NCI-H2107 (cell line): Measurements from ENCODE around the gene SS18.
"Not testable (repeated sequence)": the region's sequence is repeated elsewhere in the genome, so short reads cannot be mapped to it uniquely, and the experiment has no call there.

ENCODE experiments used
- DNase-seq: peaks from one replicate; lab custom pipeline; 2025; lab: John Stamatoyannopoulos, UW

SS18 gene

GRCh38 chr18:26090130-26091046, at the start of gene SS18:
Gene SS18 (minus strand): TSS chr18:26090613. CDS start chr18:26090569, 44 bp downstream.
- DNase-seq: peak; percentile 21

DNA sequence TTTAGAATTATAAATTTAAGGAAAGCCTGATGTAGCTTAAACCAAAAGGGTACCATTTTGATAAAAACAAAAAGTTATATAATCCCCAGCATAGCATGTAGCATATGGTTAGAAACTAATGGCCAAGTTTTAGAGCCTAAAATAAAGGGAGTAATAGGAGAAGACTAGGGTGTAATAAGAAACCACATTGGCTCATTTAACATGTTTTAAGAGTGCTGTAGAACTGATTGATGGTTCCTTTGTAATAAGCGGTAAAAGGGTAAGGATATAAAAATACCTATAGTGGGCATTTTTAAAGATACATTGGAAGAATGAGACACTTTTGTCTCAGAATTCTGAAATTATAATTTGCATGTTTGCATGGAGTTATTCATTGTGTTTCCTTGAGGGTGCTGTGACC, 45.1 kb upstream of the SS18 start:
- DNase-seq: no peak

DNA sequence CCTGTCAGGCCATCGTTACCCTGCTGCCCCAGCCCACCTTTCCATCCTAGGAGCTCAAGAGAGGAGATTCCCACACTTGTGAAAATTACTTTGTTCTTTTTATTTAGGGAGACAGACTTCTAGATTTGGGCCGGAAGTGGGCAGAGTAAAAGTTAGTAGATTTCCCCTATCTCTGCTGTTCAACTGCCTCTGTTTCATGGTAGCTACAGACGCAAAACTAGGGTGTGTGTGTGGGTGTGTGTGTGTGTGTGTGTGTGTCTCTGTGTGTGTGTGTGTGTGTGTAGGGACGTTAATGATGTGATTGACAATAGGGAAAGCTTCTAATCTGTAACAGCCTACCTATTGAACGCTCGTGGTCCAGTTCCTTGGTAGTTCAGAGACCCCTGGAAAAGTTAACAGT, 43.7 kb upstream of the SS18 start:
- no peak for DNase-seq

GRCh38 chr18:26133652-26134051, 43.2 kb upstream of the SS18 start, which contains the start of gene PSMA8:
Gene PSMA8 (plus strand): TSS chr18:26133869. CDS start chr18:26133966, 97 bp downstream.
- no peak for DNase-seq

GRCh38 chr18:26128192-26128591, 37.8 kb upstream of the SS18 start:
- not testable (repeated sequence) for DNase-seq

- DNase-seq: no peak
Measured at GRCh38 chr18:26127786-26128185, 37.4 kb upstream of the SS18 start.

- DNase-seq: not testable (repeated sequence)
Measured at GRCh38 chr18:26121994-26122393, 31.6 kb upstream of the SS18 start.

DNA sequence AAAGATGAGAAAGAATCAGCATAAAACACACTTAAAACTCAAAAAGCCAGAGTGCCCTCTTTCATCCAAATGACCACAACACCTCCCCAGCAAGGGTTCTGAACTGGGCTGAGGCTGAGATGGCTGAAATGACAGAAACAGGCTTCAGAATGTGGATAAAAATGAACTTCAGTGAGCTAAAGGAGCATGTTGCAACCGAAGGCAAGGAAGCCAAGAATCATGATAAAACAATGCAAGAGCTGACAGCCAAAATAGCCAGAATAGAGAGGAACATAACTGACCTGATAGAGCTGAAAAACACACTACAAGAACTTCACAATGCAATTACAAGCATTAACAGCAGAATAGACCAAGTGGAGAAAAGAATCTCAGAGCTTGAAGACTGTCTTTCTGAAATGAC, 31.1 kb upstream of the SS18 start:
- no peak for DNase-seq

DNA sequence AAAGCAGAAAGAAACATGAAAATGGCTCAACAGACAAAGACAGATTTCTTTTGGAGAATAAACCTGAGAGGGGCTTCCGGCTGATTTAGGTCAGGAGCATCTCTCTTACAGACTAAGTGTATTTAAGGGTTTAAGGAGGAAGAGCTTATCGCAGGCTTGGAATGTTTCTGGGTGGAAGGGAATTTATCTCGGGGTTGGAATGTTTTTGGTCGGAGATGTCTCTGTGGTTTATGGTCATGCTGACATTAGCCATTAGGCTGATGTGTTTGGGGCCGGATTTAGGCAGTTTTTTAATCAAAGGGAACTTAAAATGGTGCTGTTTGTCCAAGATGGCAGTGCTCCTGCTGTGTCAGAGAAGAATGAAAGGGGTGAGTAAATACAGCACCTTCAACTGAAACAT, 28.8 kb upstream of the SS18 start:
- DNase-seq: no peak

GRCh38 chr18:26104035-26104434, 13.6 kb upstream of the SS18 start:
- DNase-seq: no peak

DNA sequence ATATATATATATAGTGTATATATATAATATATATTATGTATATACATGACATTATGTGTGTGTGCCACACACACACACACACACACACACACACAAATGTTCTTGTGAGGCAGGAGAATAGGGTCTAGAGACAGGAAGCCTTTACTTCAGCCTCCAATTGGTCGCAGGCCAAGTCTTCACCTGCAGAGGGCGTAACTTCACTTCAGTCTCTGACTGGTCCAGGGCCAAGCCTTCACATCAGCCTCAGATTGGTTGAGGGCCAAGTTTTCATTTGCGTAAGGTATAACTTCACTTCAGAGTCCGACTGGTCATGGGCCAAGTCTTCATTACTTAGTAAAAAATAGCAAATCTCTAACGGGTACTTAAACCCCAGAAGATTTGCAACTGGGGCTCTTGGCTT, 13.2 kb upstream of the SS18 start:
- DNase-seq: no peak

DNA sequence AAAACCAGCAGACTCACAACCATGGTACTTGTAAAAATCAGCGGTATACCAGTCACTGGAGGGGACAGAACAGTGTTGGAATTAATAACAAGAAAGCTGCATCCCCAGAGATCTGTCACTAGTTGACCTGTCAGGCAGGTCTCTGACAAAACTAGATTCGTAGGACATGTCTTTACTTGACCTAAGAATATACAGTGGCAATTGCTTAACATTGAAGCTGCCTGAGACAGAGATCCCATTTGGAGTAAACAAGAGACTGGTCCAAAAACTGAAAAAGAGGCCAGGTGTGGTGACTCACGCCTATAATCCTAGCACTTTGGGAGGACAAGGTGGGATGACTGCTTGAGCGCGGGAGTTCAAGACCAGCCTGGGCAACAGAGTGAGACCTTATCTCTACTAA, 7.2 kb upstream of the SS18 start:
- DNase-seq: no peak

- no peak for DNase-seq
Measured at GRCh38 chr18:26096852-26097251, 6.4 kb upstream of the SS18 start.

- DNase-seq: no peak
Measured at GRCh38 chr18:26091047-26091630, 726 bp upstream of the SS18 start.

DNA sequence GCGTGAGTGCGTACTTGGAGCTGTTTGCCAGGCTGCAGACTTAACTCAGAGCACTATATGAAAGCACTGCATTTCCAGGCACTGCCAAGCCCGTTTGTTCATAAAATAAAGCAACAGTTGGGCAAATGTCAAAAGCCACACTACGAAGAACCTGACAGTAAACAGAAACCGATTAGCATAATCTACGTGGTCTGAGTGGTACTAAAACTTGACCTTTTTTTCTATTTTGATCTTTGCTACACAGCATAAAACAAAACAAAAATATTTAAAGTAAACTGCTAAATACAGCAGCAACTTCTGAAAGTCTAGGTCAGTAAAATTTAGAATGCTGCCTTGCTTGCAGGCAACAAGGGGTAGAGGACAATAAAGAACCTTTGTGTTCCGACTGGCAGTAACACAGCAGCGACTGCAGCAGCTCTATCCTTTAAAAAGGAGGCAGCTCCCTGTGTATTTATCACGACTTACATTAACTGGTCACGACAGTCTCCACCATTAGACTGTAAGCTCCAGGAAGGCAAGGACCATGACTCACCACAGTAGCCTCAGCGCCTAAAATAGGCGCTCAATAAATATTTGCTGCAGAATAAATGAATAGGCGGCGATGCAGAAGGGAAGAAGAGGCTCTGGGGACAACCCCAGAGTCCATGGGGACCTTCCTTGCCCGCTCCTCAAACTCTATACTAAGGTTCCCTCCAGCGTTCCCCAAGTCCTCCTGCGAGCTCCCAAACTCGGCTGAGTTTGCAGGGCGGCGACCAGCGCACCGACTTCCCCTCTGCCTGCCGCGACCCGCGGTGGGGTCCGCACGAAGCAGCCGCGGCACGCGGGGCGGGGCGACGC, 902 bp downstream of the SS18 start:
- no peak for DNase-seq

DNA sequence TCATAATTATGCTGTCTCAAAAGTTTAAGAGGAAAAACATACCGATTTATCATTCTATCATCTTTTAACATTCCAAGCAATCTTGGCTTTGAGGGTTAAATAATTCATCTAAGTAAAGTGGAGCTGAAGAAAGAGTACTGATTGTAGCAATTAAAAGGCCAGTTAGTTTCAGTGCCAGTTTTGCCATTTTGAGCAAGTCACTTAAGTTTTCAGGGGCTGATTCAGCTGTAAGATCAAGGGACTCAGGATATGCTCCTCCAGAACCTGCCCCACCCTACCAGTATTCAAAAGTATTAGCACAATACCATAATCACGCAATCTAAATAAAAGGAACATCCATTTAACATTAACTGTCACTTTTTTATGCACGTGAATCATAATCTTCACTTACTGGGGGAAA, 1.9 kb downstream of the SS18 start:
- DNase-seq: no peak

- no peak for DNase-seq
Measured at GRCh38 chr18:26086959-26087358, 3.5 kb downstream of the SS18 start.

DNA sequence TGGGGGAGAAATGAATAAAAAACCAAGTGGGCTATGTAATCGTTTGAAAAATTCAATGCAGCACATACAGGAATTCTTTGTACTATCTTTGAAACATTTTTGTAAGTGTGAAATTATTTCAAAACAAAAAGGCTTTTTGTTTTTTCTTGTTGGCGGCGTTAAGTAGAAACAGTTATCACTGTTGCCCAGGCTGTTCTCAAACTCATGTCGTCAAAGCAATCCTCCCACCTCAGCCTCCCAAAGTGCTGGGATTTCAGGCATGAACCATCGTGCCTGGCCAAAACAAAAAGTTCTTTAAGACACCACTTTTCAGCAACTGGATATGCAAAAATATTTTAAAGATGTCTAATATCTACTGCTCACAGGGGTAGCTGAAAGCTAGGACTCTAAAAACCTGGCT, 5.4 kb downstream of the SS18 start:
- DNase-seq: no peak

GRCh38 chr18:26083099-26083498, 7.3 kb downstream of the SS18 start:
- DNase-seq: no peak

- DNase-seq: no peak
Measured at GRCh38 chr18:26082475-26082874, 7.9 kb downstream of the SS18 start.

GRCh38 chr18:26074246-26074645, 16.2 kb downstream of the SS18 start:
- no peak for DNase-seq

DNA sequence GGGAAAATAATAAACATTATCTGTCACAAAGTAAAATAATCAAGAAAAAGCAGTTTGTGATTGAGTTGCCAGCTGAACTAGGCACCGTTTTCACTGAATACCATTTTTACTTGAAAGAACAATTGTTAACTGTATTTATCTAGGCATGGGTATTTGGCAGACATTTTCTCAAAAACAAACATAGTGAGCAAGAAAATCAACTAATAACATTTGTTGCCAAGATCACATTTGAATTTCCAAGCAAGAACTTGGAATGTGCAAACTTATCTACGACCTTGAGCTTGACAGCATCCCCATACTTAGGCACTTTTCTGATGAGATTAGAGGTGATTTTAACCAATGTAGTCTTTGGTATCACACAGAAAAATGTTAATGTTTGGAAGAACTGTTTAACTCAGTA, 16.7 kb downstream of the SS18 start:
- no peak for DNase-seq

DNA sequence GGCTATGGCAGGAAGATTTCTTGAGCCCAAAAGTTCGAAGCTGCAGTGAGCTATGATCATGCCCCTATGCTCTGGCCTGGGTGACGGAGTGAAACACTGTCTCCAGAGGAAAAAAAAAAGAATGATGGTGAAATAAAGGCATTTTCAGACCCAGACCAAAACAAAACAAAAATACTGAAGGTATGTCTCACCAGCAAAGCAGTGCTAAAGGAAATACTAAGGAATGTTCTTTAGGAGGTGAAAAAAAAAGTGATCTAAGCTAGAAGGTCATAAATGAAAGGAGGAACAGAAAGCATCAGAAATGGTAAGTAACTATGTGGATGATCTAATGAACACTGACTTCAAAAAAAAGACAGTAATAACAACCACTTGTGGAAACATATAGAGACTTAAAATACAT, 18.7 kb downstream of the SS18 start:
- no peak for DNase-seq
